Motor neuron (in vitro differentiated cells): Measurements from ENCODE around the gene CDK1. TPM values are rescaled to one million over a fixed set of nuclear protein-coding genes. Genes with fewer than 3 reads are reported as not detected.

Experiments
- ATAC-seq, 8 experiments: fragments of 200-7000 bp; cut with Tn5 transposase; replicated peaks in 6 of 8; 2 replicates each; pipeline ENCODE4 v1.8.0; 2021; ENCODE audit warnings: mild to moderate bottlenecking in 8 of 8, moderate library complexity in 8 of 8
- H3K27ac ChIP-seq, 2 donors: fragments of 250-450 bp; sonication (Bioruptor Pico); 2 replicates each; pipeline ENCODE4 v1.9.0; 2021; ENCODE audit warnings: antibody characterized with exemption in 2 of 2, mild to moderate bottlenecking in 2 of 2, moderate library complexity in 1 of 2
- H3K4me1 ChIP-seq, 2 donors: fragments of 250-450 bp; sonication (Bioruptor Pico); replicated peaks in 1 of 2; 2 replicates each; pipeline ENCODE4 v1.6.1; 2021; ENCODE audit warnings: antibody characterized with exemption in 2 of 2, mild to moderate bottlenecking in 2 of 2, moderate library complexity in 1 of 2
- H3K4me3 ChIP-seq, 5 donors: fragments of 250-450 bp; sonication (Bioruptor Pico); 2 replicates each; pipeline ENCODE4 v1.9.0; 2021; ENCODE audit warnings: antibody characterized with exemption in 5 of 5, mild to moderate bottlenecking in 5 of 5, moderate library complexity in 4 of 5
- WGBS, 10 experiments: fragments of 450-650 bp; shearing (Covaris generic); methylation state at CpG; one replicate each; pipeline ENCODE4 v1.0.0; 2022; 5-methylcytosine and 5-hydroxymethylcytosine counted together
- in situ Hi-C, 9 experiments: fragments of 400-800 bp; cut with MboI; loops; one replicate each; pipeline ENCODE4 v1.15.0; 2021; ENCODE audit warnings: low sequenced_read_pairs in 9 of 9, low pct_unique_long_range_greater_than_20kb in 2 of 9; ENCODE audit not compliant: unreplicated experiment in 9 of 9
- total RNA-seq, 8 experiments: library from RNA; unstranded; fragments of 300-600 nt; gene quantifications; 2 replicates each; pipeline versions ENCODE4 v1.2.3 to v1.2.4, GENCODE V29; 2022

CDK1 gene
- total RNA-seq, 8 experiments from 2014 or later: 0.31 to 77.5 (median 4.2) TPM

DNA sequence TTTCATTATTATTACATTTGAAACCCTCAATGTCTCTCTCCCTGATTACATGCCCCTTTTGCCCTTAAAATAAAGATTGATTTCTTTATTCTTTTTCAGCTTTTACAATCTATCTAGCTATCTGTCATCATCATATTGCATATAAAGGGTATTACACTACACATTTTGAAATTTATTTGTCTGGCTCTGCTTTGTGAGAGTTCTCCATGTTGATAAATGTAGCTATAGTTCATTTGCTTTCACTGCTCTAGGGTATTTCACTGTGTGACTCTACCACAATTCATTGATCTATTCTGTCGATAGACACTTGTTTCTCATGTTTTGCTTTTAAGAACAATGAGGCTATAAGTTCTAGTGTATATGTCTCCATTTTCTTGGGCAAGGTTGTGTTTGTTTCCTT is 25.6 kb downstream of the CDK1 start:
- Histone ChIP-seq H3K27ac (no peak overlapping the region), H3K4me1 (peaks cover 0 to 4% of the 10 kb centered on the region in 2 donors), H3K4me3 (no peak overlapping the region)
- WGBS, 10 experiments: 44 to 100% (median 89%) methylated on average over 1 of the region's 1 CpG; no CpG with 5 or more reads in 4 of the 10 experiments
- peak in 5 of 8 experiments; percentile 39 to 81 (median 67) for ATAC-seq
- in situ Hi-C loops: loop anchor here in 5 of 9 experiments (25.0 kb wide), 5 partner anchors 458 to 1433 kb away; no protein-coding TSS in a partner anchor

DNA sequence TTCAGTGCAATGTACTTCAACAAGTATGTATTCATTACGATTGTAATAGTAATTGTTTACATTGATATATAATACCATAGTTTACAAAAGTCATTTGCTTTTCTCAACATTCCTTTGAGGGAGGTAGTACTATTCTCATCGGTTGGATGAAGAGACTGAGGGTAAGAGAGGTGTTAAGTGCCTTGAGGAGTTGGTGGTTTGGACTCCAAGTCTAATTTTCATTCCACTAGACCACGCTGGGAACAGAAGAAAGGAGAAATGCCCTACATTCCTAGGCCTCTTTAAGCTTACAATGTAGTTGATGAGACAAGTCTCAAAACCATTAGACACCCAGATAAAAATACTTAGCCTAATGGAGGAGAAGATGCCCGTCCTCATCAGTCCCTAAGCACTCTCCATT is 28.6 kb downstream of the CDK1 start:
- peaks cover 0 to 4% of the 10 kb centered on the region in 2 donors for H3K4me1 ChIP-seq
- no peak overlapping the region for H3K27ac ChIP-seq
- 62 to 100% (median 80%) methylated on average over 2 to 4 of the region's 4 CpGs; no CpG with 5 or more reads in 2 of the 10 experiments for WGBS, 10 experiments
- no peak overlapping the region for H3K4me3 ChIP-seq
- no peak for ATAC-seq
- in situ Hi-C loops: loop anchor here in 5 of 9 experiments (25.0 kb wide), 5 partner anchors 455 to 1430 kb away; no protein-coding TSS in a partner anchor

DNA sequence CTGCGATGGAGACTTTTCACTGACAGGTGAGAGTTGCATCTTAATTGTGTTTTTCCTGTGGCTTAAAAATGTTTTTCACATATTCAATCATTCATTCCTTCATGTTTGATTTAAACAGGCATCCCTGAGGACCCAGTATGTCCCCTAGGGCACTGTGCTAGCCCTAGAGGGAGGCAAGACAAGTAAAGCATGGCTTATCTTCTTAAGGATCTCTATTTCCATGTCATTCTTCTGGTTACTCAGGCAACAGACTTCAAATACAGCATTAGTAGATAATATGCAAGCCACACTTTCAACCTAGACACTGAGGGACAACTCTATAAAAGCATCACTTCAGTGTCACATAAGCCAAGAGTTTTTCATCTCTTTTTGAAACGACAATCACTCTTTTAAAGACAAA is 29.2 kb downstream of the CDK1 start:
- in situ Hi-C loops: loop anchor here in 5 of 9 experiments (25.0 kb wide), 5 partner anchors 455 to 1430 kb away; no protein-coding TSS in a partner anchor
- no peak for ATAC-seq
- Histone ChIP-seq H3K27ac (no peak overlapping the region), H3K4me1 (peaks cover 0 to 4% of the 10 kb centered on the region in 2 donors), H3K4me3 (no peak overlapping the region)
- WGBS, 10 experiments: 60 to 100% (median 83%) methylated on average over 1 to 2 of the region's 2 CpGs; no CpG with 5 or more reads in 2 of the 10 experiments

DNA sequence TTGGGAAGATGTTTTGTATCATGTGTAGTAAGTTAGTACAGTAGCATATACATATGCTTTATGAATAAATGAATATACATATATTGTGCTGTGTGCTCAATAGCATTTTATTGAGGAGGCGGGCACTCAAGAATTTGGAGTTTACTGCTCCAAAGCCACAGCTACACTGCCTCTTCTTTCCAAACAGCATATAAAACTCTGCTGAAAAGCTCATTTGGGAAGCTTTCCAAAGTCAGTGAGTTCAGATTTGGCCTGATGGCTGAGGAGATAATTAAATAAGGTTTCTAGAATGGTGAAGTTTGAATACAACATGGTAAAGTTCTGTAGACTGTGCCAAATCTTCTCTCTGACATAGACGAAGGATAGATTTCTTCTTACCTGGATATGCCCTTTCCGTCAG is 29.8 kb downstream of the CDK1 start:
- in situ Hi-C loops: loop anchor here in 5 of 9 experiments (25.0 kb wide), 5 partner anchors 454 to 1429 kb away; no protein-coding TSS in a partner anchor
- H3K4me1 ChIP-seq: peaks cover 0 to 4% of the 10 kb centered on the region in 2 donors
- 50 to 100% (median 67%) methylated on average over 1 to 3 of the region's 3 CpGs for WGBS, 10 experiments
- H3K27ac ChIP-seq: no peak overlapping the region
- ATAC-seq: no peak
- no peak overlapping the region for H3K4me3 ChIP-seq

DNA sequence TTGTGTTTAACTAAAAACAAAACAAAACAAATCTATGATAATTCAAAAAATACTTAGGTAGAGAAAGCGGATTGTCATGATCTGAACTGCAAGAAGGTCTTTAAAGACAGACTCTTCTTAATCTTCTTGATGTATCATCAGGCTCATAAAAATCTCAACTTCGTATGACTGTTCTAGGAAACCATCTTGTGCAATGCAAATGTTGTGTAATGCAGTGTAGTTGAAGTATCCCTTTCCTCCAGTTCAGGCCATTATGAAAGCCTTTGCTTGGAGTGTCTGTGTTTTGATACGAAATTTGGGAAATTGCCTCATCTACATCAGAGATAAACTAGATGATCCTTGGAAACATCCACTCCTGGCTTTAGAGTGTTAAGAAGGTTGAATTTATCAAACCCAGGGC is 30.9 kb downstream of the CDK1 start:
- no peak overlapping the region for H3K27ac ChIP-seq
- no peaks in the 10 kb centered on the region for H3K4me1 ChIP-seq
- in situ Hi-C loops: loop anchor here in 5 of 9 experiments (25.0 kb wide), 5 partner anchors 453 to 1428 kb away; no protein-coding TSS in a partner anchor
- ATAC-seq: peak in 1 of 8 experiments; percentile 55
- 49 to 100% (median 91%) methylated on average over 1 to 3 of the region's 3 CpGs for WGBS, 10 experiments
- H3K4me3 ChIP-seq: no peak overlapping the region

DNA sequence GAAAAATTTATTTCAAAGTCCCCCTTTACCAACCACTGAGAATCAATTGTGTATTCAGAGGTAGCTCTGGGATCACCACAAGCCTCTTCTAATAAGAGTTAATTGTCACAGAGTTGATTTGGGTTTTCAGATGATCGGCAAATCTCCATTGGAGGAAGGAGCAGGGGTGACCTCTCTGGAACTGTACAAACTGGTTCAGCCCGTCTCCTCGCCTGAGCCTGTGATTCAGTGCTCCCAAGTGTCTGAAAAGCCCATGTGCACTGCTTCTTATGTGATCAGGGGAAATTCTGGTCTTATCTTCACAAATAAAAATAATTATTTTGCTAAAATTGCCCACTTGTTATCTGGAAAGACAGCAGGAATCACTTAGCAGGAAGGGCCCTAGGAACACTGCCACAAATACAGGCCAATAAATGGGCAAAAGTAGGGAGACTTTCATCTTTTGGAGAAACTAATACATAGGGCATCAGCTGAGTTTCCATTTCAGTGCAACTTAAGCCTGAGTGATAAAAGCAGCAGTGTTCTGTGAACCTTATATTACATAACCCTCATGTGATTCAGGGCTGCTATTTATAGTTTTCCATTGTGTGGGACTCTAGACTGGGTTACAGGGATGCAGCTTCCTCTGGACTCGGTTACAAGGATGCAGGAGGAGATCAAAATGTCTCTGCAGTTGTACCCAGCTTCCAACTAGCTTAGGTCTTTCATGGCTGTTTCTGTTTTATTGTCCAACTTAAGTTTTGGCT is 32.3 kb downstream of the CDK1 start:
- in situ Hi-C loops: loop anchor here in 6 of 9 experiments (10.0 to 25.0 kb wide), 6 partner anchors 452 to 1427 kb away; no protein-coding TSS in a partner anchor
- Histone ChIP-seq H3K4me1 (no peaks in the 10 kb centered on the region), H3K4me3 (no peak overlapping the region), H3K27ac (no peak overlapping the region)
- peak in 7 of 8 experiments; percentile 58 to 98 (median 82) for ATAC-seq
- 0 to 100% (median 79%) methylated on average over 1 to 4 of the region's 4 CpGs for WGBS, 10 experiments

DNA sequence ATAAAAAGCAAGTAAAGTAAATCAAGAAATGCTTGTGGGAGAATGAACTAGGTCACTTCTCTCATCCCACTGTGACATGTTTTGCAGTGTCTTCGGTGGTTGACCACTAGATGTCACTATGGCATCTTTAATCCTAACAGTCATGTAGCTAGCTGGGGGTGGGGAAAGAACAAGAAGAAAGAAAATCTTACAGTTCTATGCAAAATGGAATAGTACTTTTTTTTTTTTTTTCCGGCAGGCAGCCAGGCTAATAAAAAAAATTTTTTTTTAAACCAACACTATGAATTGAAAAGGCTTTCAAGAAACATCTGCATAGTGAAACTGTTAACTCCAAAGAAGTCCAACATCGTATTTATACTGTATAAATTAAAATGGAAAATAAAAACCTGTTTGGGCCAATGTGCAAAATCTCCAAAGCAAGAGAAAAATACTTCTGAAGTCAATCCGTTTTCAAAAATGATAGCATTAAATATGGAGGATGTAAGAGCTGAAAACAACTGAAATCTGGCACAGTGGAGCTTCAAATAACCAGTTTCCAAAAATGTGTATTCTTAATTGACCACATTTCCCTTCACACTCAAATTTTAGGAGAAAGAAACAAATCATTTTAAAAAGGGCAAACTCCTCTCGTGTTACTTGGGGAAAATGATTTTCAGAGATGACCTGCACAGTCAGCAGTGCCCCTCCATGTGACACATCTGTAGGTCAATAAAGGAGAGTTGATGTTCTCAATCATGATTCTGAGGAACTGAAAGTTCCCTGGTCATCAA is 38.5 kb downstream of the CDK1 start:
- ATAC-seq: peak; percentile 91 to 97 (median 92)
- WGBS, 10 experiments: 0 to 33% (median 5%) methylated on average over 2 to 5 of the region's 5 CpGs
- Histone ChIP-seq H3K27ac (no peak overlapping the region), H3K4me3 (no peak overlapping the region), H3K4me1 (peaks cover 2 to 5% of the 10 kb centered on the region in 2 donors)
- in situ Hi-C loops: loop anchor here in 6 of 9 experiments (10.0 to 25.0 kb wide), 6 partner anchors 445 to 1420 kb away; no protein-coding TSS in a partner anchor

DNA sequence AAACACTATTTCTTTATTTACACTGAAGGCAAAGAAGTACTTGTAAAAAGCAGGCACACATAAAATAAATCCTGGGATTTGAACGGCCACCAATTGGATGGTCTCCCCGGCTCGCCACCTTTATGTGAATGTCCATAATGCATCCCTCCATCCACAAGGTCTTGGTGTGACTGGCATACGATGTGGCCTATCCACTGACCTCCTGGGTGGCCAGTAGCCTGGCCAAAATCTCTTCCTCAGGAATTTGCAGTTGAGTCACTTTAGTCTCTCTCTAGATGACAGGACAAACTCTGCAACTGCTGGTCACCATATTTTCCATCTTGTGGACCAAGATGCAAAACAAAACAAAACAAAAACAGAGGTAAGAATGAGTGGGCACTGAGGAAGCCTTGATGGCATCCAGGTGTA is 39.1 kb downstream of the CDK1 start:
- Histone ChIP-seq H3K4me1 (peaks cover 3 to 6% of the 10 kb centered on the region in 2 donors), H3K4me3 (no peak overlapping the region), H3K27ac (no peak overlapping the region)
- WGBS, 10 experiments: 36 to 93% (median 56%) methylated on average over 3 to 4 of the region's 4 CpGs; no CpG with 5 or more reads in 5 of the 10 experiments
- ATAC-seq: peak in 1 of 8 experiments; percentile 45
- in situ Hi-C loops: loop anchor here in 6 of 9 experiments (10.0 to 25.0 kb wide), 6 partner anchors 445 to 1420 kb away; no protein-coding TSS in a partner anchor

DNA sequence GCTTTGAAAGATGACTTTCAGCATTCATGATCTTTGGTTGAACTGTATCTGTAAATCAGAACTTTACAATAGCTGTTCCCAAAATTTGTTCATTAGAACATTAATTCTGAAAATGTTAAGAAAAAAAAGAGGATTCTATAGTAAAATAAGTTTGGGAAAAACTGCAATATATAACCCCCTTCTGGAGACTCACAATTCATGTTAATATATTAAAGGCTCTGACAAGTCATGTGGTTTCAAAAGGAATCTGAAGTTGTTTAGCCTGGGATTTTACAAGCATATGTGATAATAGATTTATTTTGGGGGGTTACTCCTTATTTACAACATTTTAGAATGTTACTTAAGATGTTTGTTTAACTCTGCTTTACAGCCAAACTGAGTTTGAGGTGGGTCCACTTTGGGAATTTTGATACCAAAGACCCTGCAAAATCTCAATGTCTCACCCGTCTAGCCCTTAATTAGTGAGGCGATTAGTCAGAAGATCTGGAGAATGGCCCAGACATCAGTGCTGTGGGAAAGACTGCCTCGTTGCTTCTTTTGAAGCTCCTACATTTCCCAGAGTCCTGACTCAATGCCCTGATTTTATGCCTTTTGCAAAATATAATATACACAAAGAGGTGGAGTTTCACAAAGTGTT is 40.0 kb downstream of the CDK1 start:
- H3K4me1 ChIP-seq: peaks cover 8 to 11% of the 10 kb centered on the region in 2 donors
- in situ Hi-C loops: loop anchor here in 6 of 9 experiments (10.0 to 25.0 kb wide), 6 partner anchors 444 to 1419 kb away; no protein-coding TSS in a partner anchor
- H3K27ac ChIP-seq: no peak overlapping the region
- 0 to 100% (median 89%) methylated on average over 1 to 3 of the region's 3 CpGs; no CpG with 5 or more reads in 4 of the 10 experiments for WGBS, 10 experiments
- peak in 2 of 8 experiments; percentile 44 to 63 for ATAC-seq
- H3K4me3 ChIP-seq: no peak overlapping the region

DNA sequence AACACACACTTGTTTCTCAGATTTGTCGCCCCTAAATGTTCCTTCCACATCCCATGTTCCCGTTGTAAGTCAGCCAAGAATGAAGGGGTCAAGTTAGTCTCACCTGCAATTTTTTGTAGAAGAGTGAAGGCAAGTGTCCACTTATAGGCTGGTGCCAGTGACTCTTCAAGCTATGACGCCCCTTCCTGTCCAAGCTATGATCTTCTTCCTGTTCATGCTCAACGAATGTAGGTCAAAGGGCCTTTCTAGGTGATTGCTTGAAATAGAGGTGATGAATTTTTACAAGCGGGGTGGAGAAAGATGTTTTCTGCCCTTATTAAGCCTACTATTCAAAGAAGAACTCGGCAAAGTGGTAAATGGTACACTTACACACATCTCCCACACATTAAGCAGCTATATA is 41.0 kb downstream of the CDK1 start:
- no peak overlapping the region for H3K4me3 ChIP-seq
- WGBS, 10 experiments: 40 to 100% (median 94%) methylated on average over 1 to 4 of the region's 6 CpGs; no CpG with 5 or more reads in 1 of the 10 experiments
- H3K4me1 ChIP-seq: peaks cover 8 to 12% of the 10 kb centered on the region in 2 donors
- in situ Hi-C loops: loop anchor here in 6 of 9 experiments (10.0 to 25.0 kb wide), 6 partner anchors 443 to 1418 kb away; no protein-coding TSS in a partner anchor
- no peak for ATAC-seq
- H3K27ac ChIP-seq: no peak overlapping the region

DNA sequence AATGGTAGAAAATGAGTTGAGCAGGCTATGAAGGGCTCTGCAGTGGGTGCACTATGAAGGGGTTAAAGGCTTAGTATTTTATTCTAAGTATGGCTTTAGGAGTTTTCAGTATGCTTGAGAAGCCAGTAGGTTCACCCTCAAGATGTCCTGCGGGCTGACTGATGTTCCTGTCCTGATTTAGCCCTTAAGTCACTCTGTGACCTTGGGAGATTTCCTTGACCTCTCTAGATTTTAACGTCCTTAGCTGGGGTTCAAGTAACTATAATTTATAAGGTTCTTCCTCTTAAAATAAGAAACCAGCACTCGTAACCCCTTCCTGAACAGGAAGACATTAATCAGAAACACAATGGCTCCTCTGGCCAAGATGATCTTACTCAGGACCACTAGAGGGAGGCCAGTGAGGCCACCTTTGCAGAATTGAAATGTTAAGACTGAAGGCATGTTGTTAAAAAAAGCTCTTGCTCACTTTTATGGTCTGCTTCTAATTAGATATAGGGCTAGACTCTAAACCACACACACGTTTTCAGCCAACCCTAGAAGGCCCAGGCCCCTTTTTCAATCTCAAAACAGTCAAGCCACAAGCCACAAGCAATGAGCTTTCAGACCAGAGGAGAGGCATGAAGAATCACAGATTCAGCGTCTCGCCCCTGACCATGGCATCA is 41.9 kb downstream of the CDK1 start:
- H3K4me3 ChIP-seq: no peak overlapping the region
- in situ Hi-C loops: loop anchor here in 5 of 9 experiments (25.0 kb wide), 5 partner anchors 442 to 1417 kb away; no protein-coding TSS in a partner anchor
- 0 to 83% (median 71%) methylated on average over 1 to 6 of the region's 6 CpGs; no CpG with 5 or more reads in 1 of the 10 experiments for WGBS, 10 experiments
- peaks cover 8 to 12% of the 10 kb centered on the region in 2 donors for H3K4me1 ChIP-seq
- H3K27ac ChIP-seq: no peak overlapping the region
- peak in 1 of 8 experiments; percentile 18 for ATAC-seq
